Measurements from ENCODE around the gene ANKS6. TPM values are rescaled to one million over a fixed set of nuclear protein-coding genes. Genes with fewer than 3 reads are reported as not detected.

Gene ANKS6
- total and polyA plus RNA-seq, 10 of the 15 experiments (the other 5 are each of a cell fraction or from before 2014, with no cell fraction given) = 2.0 to 16.2 (median 6.1) TPM

GRCh38 chr9:98789483-98790133 is 6.7 kb downstream of the ANKS6 start (continued):
- TF ChIP-seq ZBTB40 (IDR thresholded peaks at IDR 0.05; ENCODE audit: borderline replicate concordance) (no peak), ESRRA (IDR thresholded peaks at IDR 0.05; ENCODE audit: low read length) (no peak), STAT3 (IDR thresholded peaks at IDR 0.05; ENCODE audit: low read depth, low read length) (no peak)

- Histone ChIP-seq H3K4me2 (ENCODE audit: control insufficient read depth, insufficient read depth) (no peak overlapping the region), H3K4me1 (ENCODE audit: control insufficient read depth, insufficient read depth, low read length) (peaks cover 3% of the 10 kb centered on the region; the same call in 1 of the 2 replicates), H3K36me3 (ENCODE audit: control insufficient read depth in 2 of 2, insufficient read depth in 2 of 2, low read length in 1 of 2) (no peaks in the 10 kb centered on the region), H3K27me3 (replicated peaks in 1 of 2; ENCODE audit: control insufficient read depth in 2 of 2, insufficient read depth in 2 of 2, low read length in 1 of 2) (no peaks in the 10 kb centered on the region), H4K20me1 (ENCODE audit: control insufficient read depth, insufficient read depth) (no peaks in the 10 kb centered on the region), H3K27ac (ENCODE audit: control insufficient read depth, insufficient read depth) (no peak overlapping the region), H3K4me3 (no peak overlapping the region), H3K9me3 (replicated peaks; ENCODE audit: control insufficient read depth, insufficient read depth, low read length) (no peaks in the 10 kb centered on the region), H2AFZ (ENCODE audit: control insufficient read depth, low read depth, low read length) (no peak overlapping the region), H3K9ac (ENCODE audit: control insufficient read depth, insufficient read depth, low read length) (no peak overlapping the region), H3K79me2 (ENCODE audit: control insufficient read depth, insufficient read depth, low read length) (no peaks in the 10 kb centered on the region)
- 95% methylated on average over 12 of the region's 12 CpGs for WGBS (ENCODE audit: insufficient coverage, insufficient replicate concordance, low lambda C conversion rate, missing lambda C conversion rate)
- POLR2A ChIA-PET = no interaction called here
- RAD21 ChIA-PET (ENCODE audit: unreplicated experiment) = no interaction called here
- CTCF ChIA-PET = interaction anchor here (0.9 kb wide), 1 partner anchor 11 kb away, joined by 3 read pairs; no protein-coding TSS in a partner anchor
- TF ChIP-seq TCF12 (IDR thresholded peaks at IDR 0.05; ENCODE audit: low read depth, low read length) (no peak), FOXM1 (IDR thresholded peaks at IDR 0.05; ENCODE audit: low read depth, low read length) (no peak), EGR1 (IDR thresholded peaks at IDR 0.05; ENCODE audit: borderline replicate concordance in 1 of 2, low read depth in 2 of 2, low read length in 2 of 2) (no peak), BCLAF1 (IDR thresholded peaks at IDR 0.05) (no peak), CBX5 (IDR thresholded peaks at IDR 0.05; ENCODE audit: low read depth) (no peak), ZNF274 (IDR thresholded peaks at IDR 0.05; ENCODE audit: insufficient read depth, insufficient read length) (no peak), ZNF384 (IDR thresholded peaks at IDR 0.05; ENCODE audit: borderline replicate concordance, low read depth, low read length) (no peak), CBX3 (IDR thresholded peaks at IDR 0.05; ENCODE audit: borderline replicate concordance, low read depth) (no peak), NRF1 (conservative IDR thresholded peaks at IDR 0.05; ENCODE audit: low read depth, low read length) (no peak), BCL3 (IDR thresholded peaks at IDR 0.05; ENCODE audit: borderline replicate concordance, insufficient read depth, low read depth, low read length, poor library complexity, severe bottlenecking) (no peak)
- FAIRE-seq (no peak), DNase-seq (ENCODE audit: low read depth, low spot score) (no peak), ATAC-seq (no peak)
- BruUV-seq (replicated peaks) = no TSS peak
- SMC1A ChIA-PET (ENCODE audit: uncharacterized antibody, unreplicated experiment) = no interaction called here
- intact Hi-C loops (cut with micrococcal nuclease; ENCODE audit: unreplicated experiment) = no loop called here
- in situ Hi-C loops (cut with MboI) = loop anchor here (25.0 kb wide), 1 partner anchor 726 kb away; the partner anchor contains the start of gene NANS
Observed at GRCh38 chr9:98787766-98788335, 8.5 kb downstream of the ANKS6 start.
